HG03159 (cell line): Measurements from ENCODE around the gene CLIC5.

Source experiments
- ATAC-seq: cut with Tn5 transposase; IDR thresholded peaks from one replicate; pipeline ENCODE4 v1.9.1; 2021; ENCODE audit warnings: mild to moderate bottlenecking, moderate library complexity; ENCODE audit not compliant: unreplicated experiment

Gene CLIC5

DNA sequence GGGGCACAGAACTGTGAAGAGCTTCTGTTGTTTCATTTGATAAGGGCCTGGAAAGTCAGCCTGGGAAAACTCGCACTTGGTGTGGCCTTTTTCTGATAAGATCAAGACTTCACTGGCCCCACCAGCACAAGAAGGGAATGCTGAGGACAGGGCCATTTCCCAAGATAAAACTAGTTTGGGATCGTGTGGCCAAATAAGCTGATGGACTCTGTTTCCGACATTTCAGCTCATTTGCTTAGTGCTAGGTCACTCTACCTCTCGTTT is 116.0 kb downstream of the CLIC5 start:
- no peak for ATAC-seq

- no peak for ATAC-seq
Measured at GRCh38 chr6:45898941-45899682, 116.5 kb downstream of the CLIC5 start.

DNA sequence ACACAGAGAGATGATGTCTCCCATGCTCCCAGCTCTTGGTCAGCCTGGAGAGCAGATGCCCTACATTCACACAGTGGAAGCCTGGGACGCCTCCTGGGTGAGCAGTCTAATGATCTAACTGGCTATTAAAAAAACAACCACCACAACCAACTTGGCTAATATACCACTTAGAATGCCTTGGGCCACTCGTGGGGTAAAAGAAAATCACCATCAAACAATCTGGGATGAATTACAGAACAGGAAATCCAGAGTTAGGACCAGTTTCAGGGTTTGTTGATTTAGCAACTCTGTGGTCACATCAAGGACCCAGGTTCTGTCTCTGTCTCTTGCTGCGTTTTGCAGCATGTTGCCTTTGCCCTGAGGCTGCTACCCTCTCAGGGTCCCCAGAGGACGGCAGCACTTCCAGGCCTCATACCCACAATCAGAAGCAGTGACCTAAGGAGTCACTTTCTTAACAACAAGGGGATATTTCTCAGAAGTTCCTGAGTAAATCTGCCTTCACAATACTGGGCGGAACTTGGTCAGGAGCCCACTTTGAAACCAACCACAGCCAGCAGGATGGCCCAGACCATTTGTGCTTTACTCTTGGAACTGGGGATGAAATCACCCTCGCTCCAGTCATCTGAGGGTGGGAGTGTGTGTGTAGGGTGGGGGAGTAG is 118.7 kb downstream of the CLIC5 start:
- no peak for ATAC-seq

GRCh38 chr6:45895569-45895968 is 120.1 kb downstream of the CLIC5 start:
- ATAC-seq = no peak

DNA sequence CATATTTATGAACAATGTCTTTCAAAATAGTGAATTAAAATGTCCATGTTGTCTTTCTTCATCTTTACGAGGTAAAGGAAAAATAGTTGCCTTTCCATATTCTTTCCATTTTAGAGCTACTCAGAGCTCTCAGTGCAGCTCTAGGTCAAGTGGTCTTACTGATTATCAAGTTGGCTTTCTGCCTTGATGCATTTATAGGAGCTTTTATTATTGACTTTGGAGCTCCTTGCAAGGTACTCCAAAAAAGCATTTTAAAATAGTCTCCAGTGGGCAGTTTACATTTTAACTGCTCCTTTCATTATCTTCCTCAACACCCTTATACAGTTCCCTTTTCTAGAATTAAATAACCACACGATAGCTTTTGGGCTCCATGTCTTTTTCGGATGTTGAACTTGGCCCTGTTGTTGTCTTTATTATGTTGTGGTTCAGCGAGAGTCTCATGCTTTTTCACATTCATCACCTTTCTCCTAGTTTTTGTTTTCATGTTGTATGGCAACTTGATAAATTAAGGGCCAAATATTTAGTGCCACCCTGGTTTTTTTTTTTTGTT is 122.9 kb downstream of the CLIC5 start:
- no peak for ATAC-seq

GRCh38 chr6:45892196-45892595 is 123.5 kb downstream of the CLIC5 start:
- ATAC-seq = no peak

- ATAC-seq = no peak
Measured at GRCh38 chr6:45886776-45887175, 128.9 kb downstream of the CLIC5 start.

- no peak for ATAC-seq
Measured at GRCh38 chr6:45884336-45884735, 131.3 kb downstream of the CLIC5 start.

- ATAC-seq = no peak
Measured at GRCh38 chr6:45882671-45883070, 133.0 kb downstream of the CLIC5 start.

DNA sequence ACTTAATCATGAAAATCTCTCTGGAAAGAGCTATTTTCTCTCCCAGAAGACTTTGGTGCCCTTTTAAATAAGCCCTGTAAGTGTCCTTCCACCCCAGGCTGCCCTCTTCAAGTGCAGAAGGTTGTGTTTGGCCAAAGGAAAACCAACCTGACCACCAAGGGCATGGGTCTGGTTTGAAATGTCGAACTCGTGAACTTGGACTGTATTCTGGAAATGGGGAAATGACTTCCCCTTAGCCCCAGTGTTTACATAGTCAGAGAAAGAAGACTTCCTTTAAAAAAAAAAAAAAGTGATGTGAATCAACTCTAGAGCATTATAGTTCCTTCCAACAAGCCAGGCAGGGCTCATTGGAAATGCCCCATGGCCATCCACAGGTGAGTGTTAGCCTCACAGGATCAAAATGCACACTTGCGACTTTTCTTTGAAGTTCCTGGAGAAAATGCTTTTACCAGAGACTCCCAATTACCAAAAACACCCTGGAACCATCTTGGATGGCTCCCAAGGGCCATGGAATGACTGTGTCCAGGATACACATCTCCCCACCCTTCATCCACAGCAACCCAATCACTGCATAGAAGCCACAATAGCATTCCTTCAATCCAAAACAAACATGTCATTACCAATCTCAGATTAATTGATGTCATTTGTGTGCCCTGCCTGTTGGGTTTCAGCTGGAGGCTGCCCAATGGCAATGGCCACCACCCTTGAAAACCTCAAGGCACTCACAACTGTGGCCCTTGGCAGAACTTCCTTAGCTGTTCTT is 133.8 kb downstream of the CLIC5 start:
- ATAC-seq = no peak

DNA sequence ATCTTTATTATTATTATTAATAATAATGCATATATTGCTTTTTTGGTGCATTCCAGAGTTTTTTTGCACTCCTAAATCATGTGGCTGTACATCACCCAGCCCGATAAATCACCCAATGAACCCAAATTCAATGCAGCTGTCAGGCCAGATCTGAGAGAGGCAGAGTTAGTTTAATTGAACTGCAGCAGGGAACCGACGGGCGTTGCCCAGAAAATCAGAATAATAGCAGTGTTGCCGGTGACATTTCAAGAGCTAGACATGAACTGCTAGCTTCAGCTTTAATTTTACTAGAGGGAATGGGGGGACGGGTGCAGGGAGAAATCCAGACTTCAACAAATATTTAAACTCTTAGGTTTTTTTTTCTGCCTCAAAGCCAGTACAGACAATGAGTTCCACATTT is 135.0 kb downstream of the CLIC5 start:
- no peak for ATAC-seq

GRCh38 chr6:45880159-45880558 is 135.5 kb downstream of the CLIC5 start:
- no peak for ATAC-seq

GRCh38 chr6:45877970-45878590 is 137.6 kb downstream of the CLIC5 start:
- no peak for ATAC-seq

GRCh38 chr6:45872827-45873365 is 142.8 kb downstream of the CLIC5 start:
- ATAC-seq = no peak

DNA sequence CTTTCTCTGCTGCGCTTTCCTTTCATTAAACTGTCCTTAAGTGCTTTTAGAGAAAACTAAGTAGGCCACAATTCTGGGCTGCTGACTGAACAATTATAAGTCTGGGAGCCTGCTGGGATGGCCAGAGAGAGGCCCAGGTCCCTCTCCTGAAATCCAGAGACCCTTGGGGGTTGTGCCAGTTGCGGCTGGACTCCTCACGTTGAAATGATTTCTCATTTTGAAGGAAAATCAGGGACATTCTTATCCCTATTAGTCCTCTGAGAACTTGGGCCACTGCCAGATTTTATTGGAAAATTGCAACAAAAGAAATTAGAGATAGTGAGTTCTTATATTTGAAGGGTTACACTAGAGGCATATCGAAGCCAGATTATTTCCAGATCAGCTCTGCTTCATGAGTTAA is 145.1 kb downstream of the CLIC5 start:
- ATAC-seq = no peak

DNA sequence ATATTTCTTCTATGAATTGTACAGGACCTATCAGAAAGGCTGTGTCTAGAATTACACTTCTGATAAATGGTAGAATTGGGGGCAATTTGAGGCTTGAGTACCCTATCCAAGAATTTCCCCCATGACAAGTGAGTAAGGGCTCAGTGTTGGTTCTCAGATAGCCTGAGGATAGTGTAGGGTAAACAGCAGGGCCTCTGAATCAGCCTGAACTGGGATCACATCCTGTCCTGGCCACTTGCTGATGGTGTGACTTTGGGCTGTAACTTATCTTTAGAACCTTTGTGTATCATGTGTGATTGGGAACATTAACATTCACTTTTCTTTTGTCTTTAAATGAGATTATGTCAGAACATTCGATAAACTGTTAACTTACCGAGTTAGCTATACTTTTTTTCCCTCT is 151.0 kb downstream of the CLIC5 start:
- ATAC-seq = no peak

DNA sequence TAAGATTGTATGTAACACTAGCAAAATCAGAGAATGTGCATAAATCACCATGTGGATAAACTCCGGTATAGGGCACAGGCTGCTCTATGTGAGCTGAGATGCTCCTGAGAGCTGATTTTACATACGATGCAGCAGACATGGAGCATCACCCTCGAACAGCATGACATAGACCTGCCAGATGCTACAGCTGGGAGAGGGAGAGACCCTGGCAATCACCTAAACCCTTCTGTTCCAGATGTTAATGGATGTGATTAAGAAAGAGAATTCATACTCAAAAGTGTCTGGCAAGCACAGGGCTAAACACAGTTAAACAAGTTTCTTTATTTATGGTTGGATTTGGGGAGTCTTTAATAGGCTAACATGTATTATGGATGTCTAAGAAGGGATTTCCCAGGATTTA is 157.0 kb downstream of the CLIC5 start:
- ATAC-seq = no peak

- ATAC-seq = no peak
Measured at GRCh38 chr6:45857827-45858226, 157.8 kb downstream of the CLIC5 start.

GRCh38 chr6:45855642-45856394 is 159.8 kb downstream of the CLIC5 start:
- no peak for ATAC-seq

GRCh38 chr6:45854149-45854742 is 161.4 kb downstream of the CLIC5 start:
- ATAC-seq = no peak
